ENCODE data around the gene CNDP1.

Gene CNDP1

DNA sequence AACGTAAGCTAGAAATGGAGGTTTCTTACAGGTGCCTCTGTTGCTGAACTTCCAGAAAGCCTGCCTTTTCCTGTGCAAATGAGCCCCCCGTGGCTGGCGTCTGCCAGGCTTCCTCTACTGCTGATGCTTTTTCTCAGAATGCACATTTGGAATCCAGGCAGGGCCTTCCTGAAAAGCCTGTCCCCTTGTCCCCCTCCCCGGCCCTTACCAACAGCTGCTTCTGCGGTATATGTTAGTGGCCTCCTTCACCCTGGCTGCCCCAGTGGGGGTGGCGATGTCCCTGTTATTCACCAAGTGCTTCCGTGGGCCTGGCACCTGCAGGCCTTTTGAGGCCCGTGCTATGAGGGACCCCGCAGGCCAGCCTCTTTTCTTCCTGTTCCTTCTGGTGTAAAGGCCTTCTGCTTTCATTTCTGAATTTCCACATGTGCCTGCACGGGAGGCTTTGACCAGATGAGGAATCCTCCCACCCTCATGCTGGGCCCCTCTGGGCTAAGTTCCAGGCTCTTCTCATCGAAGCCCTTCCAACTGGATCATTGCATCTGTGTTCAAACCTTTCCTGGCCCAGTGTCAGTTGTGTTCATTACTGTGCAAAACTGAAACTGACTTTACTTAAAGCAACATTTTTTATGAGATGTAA, 27.7 kb upstream of the CNDP1 start:
- DNase-seq (ENCODE audit: low read depth in 1 of 2, low spot score in 1 of 2) = no peak

DNA sequence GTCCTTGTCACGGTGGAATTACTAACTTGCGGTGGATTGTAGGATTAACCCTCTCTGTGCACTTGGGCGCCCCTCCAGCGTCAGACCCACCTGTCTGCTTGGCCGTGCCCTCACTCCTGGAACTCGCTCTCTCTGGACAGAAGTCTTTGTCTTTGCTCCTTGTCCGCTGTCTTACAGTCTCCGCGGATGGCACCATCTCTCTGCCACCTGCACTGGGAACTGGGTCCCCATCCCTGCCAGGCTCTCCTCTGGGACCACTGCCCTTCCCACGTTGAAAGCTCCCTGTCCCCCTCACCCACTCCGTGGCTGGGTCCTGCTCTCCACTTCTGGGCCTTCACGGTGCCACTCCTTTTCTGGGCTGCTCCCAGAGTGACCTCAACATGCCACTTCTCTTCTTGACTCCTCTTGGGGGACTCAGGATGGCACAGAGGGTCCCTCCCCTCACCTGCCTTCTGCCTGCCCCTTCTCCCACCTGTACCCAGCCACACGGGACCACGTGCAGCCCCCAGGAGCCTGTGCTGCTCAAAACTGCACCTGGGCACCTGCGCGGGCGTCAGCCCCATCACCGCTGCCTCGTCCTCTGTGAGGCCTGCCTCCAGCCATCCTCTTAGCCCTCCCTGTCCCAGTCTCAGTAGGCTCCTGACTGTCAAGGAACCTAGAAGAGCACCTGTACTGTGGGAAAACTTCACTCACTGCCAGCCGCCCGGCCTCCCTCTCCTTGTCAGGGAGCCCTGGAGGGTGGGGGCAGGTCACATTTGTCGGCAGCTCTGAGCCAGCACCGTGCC, 27.0 kb upstream of the CNDP1 start:
- no peak for DNase-seq (ENCODE audit: low read depth in 1 of 2, low spot score in 1 of 2)

DNA sequence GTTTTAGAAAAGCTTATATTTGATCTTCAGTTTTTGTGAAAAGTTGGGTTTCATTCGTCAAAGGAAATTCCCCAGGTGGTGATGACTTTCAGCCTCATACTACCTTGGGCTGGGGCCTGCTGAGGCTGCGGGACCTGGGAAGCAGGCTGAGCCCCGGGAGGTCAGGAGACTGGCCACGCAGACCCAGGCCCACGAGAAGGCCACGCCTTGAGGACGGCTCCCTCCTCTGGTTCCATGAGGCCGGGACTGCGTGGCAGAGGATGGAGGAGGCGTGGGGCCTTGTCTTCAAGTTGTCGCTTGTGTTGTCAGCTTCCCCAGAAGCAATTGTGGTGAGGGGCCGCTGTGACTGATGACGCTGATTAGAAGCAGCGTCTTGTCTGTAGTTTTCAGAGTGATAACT, 26.4 kb upstream of the CNDP1 start:
- DNase-seq (ENCODE audit: low read depth in 1 of 2, low spot score in 1 of 2) = no peak

DNA sequence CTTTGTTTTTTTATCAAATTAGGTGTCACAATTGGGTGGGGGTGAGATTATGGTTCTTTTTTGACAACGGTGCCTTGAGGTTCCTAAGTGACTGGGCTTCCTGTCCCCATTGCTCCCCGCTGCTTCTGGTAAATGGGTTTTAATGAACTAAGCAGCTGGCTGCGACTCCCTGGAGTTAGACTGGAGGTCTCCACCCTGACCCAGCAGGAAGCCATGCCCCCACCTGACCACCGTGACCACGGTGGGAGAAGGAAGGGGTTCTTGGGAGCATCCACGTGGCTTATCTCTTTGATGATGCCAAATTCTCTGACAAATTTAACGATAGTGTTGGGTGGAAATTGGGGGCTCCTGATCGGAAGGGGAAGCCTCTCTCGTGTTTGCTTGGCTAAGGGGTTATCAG, 25.9 kb upstream of the CNDP1 start:
- no peak for DNase-seq (ENCODE audit: low read depth in 1 of 2, low spot score in 1 of 2)

DNA sequence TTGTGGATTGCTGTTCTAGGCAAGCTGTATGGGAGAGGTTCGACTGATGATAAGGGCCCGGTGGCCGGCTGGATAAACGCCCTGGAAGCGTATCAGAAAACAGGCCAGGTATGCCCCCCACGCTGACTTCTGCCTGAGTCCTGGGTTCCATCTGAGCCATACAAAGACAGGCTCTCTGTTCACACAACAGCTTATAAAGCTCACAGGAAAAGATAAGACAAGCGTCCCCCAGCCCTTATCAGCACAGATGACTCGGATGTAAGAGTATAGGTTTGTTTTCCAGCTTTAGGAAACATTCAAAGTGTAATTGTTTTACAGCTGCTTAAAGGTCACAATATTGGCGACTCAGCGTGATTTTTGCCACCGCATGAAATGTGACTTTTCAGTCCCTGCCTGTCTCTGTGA, 25.5 kb upstream of the CNDP1 start:
- DNase-seq (ENCODE audit: low read depth in 1 of 2, low spot score in 1 of 2) = no peak

DNA sequence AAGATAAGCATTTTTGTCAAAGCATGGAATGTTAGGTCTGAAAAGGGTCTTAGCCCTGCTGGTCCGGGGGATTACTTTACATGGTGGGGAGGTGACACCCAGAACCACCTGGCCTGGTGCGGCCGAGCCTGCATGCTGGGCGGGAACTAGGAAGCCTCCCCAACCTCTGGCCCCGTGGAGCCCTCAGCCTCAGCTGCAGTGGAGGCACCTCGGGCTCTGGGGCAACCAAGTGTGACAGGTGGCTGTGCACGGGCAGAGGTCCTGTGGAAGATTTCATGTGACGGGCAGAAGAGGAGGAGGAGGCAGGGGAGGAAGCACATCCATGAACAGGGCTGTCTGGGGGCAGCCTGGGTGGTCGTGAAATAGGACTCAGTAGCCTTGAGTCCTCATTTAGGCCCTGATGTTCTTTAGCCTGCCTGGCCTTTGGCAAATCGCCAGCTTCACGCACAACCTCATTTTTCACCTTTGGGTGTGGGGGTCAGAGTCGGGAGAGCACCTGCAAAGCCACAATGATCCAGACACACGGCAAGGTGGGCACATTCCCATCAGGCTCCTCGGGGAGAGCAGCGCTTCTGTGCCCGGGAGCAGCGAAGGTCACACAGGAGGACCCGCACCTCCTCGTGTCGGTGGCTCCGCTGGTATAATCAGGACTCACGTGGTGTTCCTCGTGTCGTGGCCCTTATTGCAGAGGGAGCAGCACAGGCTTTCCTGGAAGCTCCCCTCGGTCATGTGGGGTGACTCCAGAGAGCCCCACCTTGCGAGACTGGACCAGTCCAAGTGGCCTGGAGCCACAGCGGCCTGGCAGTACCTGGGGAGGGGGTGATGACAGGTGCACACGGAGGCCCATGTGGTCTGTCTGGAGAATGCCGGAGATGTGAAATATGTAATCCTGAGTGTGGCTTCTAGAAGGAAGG, 24.2 kb upstream of the CNDP1 start:
- no peak for DNase-seq (ENCODE audit: low read depth in 1 of 2, low spot score in 1 of 2)

DNA sequence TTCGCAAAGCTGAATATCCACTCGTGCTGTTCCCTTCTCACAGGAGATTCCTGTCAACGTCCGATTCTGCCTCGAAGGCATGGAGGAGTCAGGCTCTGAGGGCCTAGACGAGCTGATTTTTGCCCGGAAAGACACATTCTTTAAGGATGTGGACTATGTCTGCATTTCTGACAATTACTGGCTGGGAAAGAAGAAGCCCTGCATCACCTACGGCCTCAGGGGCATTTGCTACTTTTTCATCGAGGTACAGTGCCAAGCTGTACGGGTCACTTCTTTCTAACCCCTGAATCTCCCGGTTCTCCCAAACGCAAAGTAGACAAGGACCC, 23.6 kb upstream of the CNDP1 start:
- no peak for DNase-seq (ENCODE audit: low read depth in 1 of 2, low spot score in 1 of 2)

DNA sequence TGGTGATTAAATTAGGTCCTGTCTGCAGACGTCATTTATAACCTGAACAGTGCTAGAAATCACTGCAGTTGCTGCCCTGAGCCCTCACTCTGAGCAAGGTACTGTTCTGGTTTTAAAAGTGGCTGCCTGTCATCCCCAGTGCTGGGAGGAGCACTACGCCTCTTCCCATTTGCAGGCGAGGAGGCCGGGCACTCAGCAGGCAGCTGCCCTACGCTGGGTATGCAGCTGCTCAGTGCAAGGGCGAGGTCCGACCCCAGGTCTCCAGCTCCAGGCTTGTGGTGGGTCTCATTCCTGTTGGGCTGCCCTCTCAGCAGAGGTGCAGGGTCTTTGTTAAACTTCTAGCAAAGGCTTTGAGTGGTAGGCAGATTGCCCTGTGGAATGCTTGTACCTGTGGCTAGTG, 22.5 kb upstream of the CNDP1 start:
- DNase-seq (ENCODE audit: low read depth in 1 of 2, low spot score in 1 of 2) = no peak

DNA sequence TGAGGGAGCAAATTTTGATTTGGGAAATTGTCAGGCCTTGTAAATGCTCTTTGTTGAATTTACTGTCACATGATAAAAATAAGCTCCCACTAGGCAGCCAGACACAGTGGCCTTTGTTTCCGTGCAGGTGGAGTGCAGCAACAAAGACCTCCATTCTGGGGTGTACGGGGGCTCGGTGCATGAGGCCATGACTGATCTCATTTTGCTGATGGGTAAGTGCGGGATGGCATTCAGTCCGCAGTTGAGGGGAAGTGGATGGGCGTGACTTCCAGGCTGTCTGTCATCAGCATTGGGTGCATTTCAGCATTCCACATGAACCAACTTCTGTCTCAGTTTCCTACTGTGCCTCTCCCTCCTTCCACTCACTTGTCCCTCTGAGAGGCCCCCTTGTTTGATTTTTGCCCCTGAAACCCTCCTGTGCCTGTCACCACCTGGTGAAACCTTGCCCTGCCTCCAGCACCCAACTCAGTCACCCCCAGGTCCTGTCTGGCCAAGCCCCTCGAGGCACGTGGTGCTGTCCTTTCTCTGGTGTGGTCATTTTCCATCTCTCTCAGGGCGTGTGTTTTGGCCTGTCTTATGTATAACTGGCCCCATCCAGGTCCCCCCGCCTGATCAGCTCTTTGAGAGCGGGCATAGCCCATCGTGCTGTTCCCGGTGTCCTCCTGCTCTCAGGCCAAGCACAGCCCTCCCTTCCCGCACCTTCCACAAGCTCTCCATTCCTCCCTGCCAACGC, 21.8 kb upstream of the CNDP1 start:
- DNase-seq (ENCODE audit: low read depth in 1 of 2, low spot score in 1 of 2) = no peak

DNA sequence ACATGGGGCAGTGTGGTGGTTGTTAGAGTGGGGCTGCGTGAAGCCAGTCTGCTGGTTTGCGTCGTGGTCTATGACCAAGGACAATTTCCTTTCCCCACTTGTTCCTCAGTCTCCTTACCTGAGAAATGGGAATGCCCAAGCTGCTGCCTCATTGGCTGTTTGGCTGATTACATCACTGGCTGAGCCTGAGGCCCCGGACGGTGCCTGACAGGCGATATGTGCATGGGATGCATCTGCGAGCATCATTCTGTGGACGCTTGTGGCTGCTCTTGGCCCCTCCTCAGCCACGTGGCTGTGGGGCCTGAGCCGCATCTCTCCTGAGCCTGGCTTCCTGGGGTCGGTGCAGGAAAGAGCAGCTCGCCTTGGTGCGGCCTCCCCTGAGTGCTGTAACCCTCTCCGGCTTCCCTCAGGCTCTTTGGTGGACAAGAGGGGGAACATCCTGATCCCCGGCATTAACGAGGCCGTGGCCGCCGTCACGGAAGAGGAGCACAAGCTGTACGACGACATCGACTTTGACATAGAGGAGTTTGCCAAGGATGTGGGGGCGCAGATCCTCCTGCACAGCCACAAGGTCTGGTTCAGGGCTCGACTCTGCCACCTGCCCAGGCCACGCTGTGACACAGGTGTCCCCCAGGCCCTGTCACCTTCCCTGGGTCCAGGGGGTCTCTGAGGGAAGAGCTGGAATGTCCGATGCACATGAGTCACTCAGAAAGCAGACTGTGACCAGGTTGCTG, 21.0 kb upstream of the CNDP1 start:
- DNase-seq (ENCODE audit: low read depth in 1 of 2, low spot score in 1 of 2) = no peak

DNA sequence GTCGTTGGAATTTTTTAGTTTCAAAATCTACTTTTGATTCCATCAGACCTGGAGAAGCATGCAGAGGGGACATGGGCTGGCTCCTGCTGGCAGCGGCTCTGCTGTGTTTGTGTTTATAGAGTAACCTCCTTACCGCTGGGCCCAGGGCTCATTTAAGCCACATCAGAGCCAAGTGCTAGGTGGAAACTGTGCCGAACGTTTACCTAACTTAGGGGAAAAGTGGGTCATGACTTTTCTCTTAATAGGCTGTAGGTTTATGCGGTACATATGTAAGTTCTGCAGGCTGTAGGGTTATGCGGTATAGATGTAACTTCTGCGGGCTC, 20.5 kb upstream of the CNDP1 start:
- no peak for DNase-seq (ENCODE audit: low read depth in 1 of 2, low spot score in 1 of 2)

DNA sequence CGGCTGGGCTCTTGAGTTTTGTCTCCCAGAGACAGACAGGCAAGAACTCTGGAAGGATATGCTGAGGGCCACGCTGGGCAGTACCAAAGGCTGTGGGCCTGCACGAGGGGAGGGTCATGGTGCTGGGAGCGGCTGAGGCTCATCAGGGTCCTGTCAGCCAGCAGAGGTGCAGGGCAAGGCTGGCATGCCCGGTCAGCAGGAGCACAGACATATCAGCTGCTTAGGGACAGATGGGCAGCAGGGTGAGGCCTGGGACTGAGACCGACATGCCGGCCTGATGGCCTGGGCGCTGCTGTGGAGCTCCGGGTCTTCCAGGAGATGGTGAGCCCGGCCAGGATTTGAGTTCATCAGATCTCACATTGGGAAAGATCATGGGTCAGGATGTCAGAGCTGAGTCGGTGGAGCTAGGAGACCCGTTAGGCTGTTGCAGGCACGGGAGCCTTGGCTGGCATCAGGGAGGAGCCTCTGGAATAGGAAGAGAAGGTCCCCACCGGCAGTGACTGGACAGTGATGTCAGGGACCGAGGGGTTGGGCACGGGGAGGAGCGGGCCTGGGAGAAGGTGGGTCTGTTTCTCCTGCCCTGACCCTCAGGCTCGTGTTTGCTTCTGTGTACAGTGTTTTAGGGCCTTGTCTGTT, 19.3 kb upstream of the CNDP1 start:
- DNase-seq (ENCODE audit: low read depth in 1 of 2, low spot score in 1 of 2) = no peak

DNA sequence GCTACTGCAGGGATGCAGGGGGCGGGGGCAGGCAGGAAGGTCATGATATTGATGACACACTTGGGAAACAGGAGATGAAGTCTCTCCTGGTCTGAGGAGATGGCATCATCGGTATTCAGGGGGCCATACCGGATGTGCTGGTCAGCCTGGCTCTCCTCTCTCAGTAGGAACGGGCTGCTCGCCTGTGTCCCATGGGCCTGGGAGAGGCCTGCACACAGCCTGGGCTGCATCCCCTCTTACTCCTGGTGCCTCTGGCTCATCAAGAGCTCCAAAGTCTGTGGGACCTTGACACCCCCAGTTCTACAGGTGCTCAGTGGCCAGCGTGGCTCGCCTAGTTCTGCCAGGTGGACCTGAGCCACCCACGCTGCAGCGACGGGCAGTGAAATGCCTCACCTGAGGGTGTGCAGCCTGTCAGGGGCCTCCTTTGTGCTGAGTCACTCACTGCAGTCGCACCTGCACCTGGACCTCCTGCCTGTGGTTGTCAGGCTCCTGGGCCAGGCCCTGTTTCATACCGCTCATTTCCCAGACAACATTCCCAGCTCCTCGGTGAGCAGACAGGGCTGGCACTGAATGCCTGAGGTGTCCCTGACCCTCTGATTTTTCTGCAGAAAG, 18.6 kb upstream of the CNDP1 start:
- no peak for DNase-seq (ENCODE audit: low read depth in 1 of 2, low spot score in 1 of 2)

DNA sequence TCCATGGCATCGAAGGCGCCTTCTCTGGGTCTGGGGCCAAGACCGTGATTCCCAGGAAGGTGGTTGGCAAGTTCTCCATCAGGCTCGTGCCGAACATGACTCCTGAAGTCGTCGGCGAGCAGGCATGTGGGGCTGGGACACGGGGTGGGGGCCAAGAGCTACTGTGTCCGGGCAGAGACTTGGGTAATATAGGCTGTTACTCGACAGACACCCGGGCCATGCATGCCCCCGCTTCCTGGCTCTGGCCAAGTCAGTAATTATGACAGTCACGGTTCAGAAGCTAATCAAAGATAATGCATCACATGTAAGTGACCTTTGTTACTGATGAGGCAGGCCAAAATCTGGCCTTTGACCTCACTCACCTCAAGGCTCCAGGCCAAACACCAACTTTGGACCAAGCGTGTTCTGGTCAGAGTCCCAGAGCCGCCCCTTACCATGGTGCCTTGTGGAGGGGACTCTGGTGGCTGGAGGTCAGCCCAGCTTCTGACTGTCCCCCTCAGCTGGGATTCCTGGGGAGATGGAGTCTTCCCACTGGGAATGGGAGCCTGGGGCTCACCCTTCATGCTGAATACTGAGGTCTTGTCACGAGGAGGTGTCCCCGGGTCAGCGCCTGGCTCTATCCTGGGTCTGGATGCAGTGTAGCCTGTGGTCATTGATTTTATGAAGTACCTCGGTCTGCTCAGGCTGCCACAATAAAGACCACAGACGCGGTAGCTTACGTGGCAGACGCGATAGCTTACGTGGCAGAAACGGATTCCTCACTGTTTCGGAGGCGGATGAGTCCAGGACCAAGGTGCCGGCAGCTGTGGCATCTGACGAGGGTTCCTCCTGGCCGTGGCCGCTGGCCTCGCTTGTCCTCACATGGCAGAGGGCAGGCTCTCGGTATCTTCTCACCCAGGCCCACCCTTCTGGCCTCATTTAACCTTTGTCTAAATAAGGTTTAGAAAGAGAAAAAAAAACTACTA, 17.7 kb upstream of the CNDP1 start:
- DNase-seq (ENCODE audit: low read depth in 1 of 2, low spot score in 1 of 2) = no peak

DNA sequence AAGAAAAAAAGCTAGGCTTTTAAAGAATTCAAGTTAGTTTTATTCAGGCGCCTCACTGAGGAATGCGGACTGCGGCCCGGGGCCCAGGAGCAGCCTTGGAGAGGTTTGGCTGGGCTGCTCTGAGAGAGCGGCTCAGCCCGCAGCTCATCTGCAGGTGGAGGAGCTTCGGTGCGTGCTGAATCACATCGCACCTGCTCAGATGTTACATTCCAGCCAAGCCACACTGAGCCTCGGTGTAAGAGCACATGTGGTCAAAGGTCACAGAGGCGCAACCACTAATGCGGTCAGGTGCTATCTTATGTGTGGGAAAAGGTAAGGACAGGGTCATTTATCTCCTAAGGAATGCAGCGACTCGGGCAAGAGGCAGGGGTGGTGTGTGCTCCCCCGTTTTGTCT, 17.1 kb upstream of the CNDP1 start:
- no peak for DNase-seq (ENCODE audit: low read depth in 1 of 2, low spot score in 1 of 2)

DNA sequence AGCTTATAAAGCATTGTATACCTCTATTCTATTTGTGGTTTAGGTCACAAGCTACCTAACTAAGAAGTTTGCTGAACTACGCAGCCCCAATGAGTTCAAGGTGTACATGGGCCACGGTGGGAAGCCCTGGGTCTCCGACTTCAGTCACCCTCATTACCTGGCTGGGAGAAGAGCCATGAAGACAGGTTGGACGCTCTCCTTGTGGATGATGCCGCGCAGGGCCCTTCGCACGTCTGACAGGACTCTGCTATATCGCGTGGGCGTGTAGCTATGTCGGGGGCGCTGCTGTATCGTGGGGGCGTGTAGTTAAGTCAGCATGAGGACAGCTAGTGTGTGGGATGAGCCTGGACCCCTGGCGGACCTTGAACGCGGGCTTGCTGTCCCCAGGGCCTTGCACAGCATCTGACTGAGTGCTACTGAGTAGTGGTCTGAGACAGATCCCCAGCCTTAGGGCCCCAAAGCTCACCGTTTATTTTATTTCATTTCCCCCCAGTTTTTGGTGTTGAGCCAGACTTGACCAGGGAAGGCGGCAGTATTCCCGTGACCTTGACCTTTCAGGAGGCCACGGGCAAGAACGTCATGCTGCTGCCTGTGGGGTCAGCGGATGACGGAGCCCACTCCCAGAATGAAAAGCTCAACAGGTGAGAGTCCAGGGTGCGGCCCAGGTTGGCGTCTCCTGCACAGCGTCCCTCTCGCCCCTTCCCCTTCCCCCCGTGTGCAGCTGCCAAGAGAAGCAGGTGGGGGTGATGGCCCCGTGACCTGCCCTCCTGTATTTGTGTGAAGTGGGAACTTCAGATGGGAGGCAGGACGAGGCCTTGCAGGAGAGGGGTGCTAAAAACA, 15.6 kb upstream of the CNDP1 start:
- no peak for DNase-seq (ENCODE audit: low read depth in 1 of 2, low spot score in 1 of 2)

DNA sequence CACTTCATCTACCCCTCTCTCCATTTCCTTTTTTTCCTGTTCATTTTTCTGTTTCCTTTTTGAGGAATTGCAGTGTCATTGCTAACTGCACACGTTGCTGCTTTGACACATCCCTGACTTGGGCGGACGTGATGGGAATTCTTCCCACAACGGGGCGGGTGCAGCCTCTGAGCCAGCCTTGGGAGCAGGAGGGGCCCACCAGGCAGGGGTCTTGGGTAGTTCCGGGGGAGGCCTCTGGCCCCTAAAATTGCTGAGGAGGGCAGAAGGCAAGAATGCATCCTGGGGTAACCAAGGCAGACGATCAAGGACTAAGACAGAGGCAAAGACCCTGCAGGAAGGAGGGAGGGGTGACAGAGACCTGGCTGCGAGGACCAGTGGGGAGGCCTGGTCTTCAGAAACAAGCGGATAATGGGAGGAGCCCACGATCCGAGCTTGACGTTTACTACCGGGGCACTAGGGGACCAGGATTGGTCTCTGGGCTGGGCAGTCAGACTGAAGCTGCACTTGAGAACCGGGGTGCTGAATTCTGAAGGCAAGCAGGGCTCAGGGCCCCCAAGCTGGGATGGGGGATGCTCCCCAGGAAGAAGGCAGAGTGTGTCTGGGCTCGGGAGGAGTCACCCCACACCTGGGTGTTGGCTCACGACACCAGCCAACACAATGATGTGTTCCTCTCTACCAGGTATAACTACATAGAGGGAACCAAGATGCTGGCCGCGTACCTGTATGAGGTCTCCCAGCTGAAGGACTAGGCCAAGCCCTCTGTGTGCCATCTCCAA, 14.8 kb upstream of the CNDP1 start:
- no peak for DNase-seq (ENCODE audit: low read depth in 1 of 2, low spot score in 1 of 2)
